ENCODE data around the gene CORIN. TPM values are rescaled to one million over a fixed set of nuclear protein-coding genes. Genes with fewer than 3 reads are reported as not detected.
"Not testable (repeated sequence)": the region's sequence is repeated elsewhere in the genome, so short reads cannot be mapped to it uniquely, and the experiment has no call there.

CORIN gene
- polyA plus RNA-seq, 2 donors: 0.09 to 0.28 TPM

DNA sequence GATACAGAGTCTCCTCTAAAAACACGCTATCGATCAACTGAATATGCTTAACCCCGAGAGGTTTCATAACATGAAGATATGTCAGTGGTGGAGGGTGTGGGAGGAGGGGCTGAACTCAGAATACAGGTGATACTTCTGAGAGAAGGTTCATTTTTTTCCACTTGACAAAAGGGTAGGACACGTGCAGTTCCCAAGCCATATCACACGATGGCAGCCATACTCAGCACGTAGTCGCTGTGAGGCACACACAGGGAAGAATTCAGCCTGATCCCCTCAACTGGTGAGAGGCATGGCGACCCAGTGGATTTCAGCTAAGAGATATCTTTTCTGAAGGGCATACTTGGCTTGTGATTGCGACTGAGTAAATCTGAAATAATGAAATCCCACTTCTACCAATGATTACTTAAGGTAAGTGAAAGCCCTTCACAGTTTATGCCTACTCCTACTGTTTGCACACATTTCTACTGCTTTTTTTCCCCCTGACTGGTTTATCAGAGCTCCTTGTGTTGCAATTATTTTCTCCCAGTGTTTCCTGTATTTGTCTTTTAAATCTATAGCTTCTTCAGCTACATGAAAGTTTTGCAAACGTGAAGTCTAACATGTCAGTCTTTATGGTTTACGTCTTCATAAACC, 133.1 kb downstream of the CORIN start:
- Histone ChIP-seq H3K4me3 (ENCODE audit: low read depth in 1 of 2, low read length in 2 of 2) (no peak overlapping the region), H3K27me3 (ENCODE audit: control insufficient read depth in 1 of 2, insufficient read depth in 2 of 2, low read length in 2 of 2) (no peaks in the 10 kb centered on the region), H3K36me3 (ENCODE audit: control insufficient read depth in 2 of 2, insufficient read depth in 2 of 2, low read length in 1 of 2) (no peaks in the 10 kb centered on the region), H3K27ac (ENCODE audit: low read depth in 2 of 2, low read length in 1 of 2) (no peak overlapping the region), H3K9me3 (ENCODE audit: control insufficient read depth in 2 of 2, insufficient read depth in 1 of 2, low read depth in 1 of 2, low read length in 1 of 2) (no peaks in the 10 kb centered on the region), H3K4me1 (ENCODE audit: control insufficient read depth in 2 of 2, insufficient read depth in 2 of 2, low read length in 1 of 2) (no peaks in the 10 kb centered on the region)
- 47 to 50% methylated on average over 11 of the region's 11 CpGs for WGBS, 2 donors

DNA sequence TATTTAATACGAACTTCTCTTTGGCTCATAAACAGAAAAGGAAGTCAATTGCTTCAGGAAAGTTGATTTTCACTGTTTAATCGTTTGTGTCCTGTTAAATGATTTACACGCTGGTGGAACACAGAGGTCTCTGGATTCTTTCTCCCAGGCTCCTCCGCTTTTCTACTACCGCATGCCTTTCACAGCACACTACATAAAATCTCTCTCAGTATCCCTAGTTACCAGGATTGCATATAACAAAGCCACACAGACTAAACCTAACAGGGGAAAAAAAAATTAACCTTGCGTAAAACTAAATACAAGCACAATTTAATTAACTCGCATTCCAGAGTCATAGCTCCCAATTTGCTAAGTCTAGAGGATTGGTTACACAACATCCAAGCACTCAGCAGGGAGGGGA, 133.9 kb downstream of the CORIN start:
- Histone ChIP-seq H3K27ac (ENCODE audit: low read depth in 2 of 2, low read length in 1 of 2) (no peak overlapping the region), H3K4me1 (ENCODE audit: control insufficient read depth in 2 of 2, insufficient read depth in 2 of 2, low read length in 1 of 2) (no peaks in the 10 kb centered on the region), H3K9me3 (ENCODE audit: control insufficient read depth in 2 of 2, insufficient read depth in 1 of 2, low read depth in 1 of 2, low read length in 1 of 2) (no peaks in the 10 kb centered on the region), H3K27me3 (ENCODE audit: control insufficient read depth in 1 of 2, insufficient read depth in 2 of 2, low read length in 2 of 2) (no peaks in the 10 kb centered on the region), H3K4me3 (ENCODE audit: low read depth in 1 of 2, low read length in 2 of 2) (no peak overlapping the region), H3K36me3 (ENCODE audit: control insufficient read depth in 2 of 2, insufficient read depth in 2 of 2, low read length in 1 of 2) (no peaks in the 10 kb centered on the region)
- 74 to 77% methylated on average over 7 of the region's 7 CpGs for WGBS, 2 donors

DNA sequence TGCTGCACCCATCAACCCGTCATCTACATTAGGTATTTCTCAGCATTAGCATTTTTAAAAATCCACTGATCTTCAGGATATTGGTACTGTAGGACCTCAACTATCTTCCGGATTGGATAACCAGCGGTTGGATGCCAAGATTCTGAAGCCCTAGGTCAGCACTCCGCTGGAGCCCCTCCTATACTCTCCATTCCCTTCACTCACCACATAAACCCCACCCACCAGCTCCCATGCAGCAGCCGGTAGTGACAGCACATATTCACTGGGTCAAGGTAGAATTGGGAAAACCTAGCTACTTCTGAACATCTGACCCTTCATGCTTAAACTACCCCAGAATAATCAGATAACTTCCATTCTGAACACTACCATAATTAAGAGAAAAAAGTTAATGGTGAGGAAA, 134.9 kb downstream of the CORIN start:
- Histone ChIP-seq H3K4me3 (ENCODE audit: low read depth in 1 of 2, low read length in 2 of 2) (no peak overlapping the region), H3K9me3 (ENCODE audit: control insufficient read depth in 2 of 2, insufficient read depth in 1 of 2, low read depth in 1 of 2, low read length in 1 of 2) (no peaks in the 10 kb centered on the region), H3K4me1 (ENCODE audit: control insufficient read depth in 2 of 2, insufficient read depth in 2 of 2, low read length in 1 of 2) (no peaks in the 10 kb centered on the region), H3K36me3 (ENCODE audit: control insufficient read depth in 2 of 2, insufficient read depth in 2 of 2, low read length in 1 of 2) (no peaks in the 10 kb centered on the region), H3K27me3 (ENCODE audit: control insufficient read depth in 1 of 2, insufficient read depth in 2 of 2, low read length in 2 of 2) (no peaks in the 10 kb centered on the region), H3K27ac (ENCODE audit: low read depth in 2 of 2, low read length in 1 of 2) (no peak overlapping the region)
- 80 to 82% methylated on average over 5 of the region's 5 CpGs for WGBS, 2 donors

DNA sequence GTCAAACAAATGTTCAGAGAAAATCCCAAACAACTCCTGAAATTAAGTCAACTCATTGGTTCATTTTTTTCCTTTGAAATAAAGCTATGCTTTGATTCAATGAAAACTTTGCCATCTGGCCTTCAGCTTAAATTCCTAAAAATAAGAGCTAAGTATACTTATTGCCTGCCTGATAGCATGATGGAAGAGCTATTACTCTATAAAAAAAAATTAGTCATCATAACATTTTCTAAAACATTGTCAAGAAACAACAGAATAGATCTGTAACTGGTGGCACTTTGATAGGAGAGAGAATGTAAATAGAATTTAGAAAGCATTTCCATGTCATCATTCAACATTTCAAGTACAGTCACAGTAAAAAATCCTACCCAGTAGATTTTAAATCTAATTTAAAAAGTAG, 136.6 kb downstream of the CORIN start:
- Histone ChIP-seq H3K27me3 (ENCODE audit: control insufficient read depth in 1 of 2, insufficient read depth in 2 of 2, low read length in 2 of 2) (no peaks in the 10 kb centered on the region), H3K9me3 (ENCODE audit: control insufficient read depth in 2 of 2, insufficient read depth in 1 of 2, low read depth in 1 of 2, low read length in 1 of 2) (no peaks in the 10 kb centered on the region), H3K36me3 (ENCODE audit: control insufficient read depth in 2 of 2, insufficient read depth in 2 of 2, low read length in 1 of 2) (no peaks in the 10 kb centered on the region), H3K4me3 (ENCODE audit: low read depth in 1 of 2, low read length in 2 of 2) (no peak overlapping the region), H3K27ac (ENCODE audit: low read depth in 2 of 2, low read length in 1 of 2) (no peak overlapping the region), H3K4me1 (ENCODE audit: control insufficient read depth in 2 of 2, insufficient read depth in 2 of 2, low read length in 1 of 2) (no peaks in the 10 kb centered on the region)

DNA sequence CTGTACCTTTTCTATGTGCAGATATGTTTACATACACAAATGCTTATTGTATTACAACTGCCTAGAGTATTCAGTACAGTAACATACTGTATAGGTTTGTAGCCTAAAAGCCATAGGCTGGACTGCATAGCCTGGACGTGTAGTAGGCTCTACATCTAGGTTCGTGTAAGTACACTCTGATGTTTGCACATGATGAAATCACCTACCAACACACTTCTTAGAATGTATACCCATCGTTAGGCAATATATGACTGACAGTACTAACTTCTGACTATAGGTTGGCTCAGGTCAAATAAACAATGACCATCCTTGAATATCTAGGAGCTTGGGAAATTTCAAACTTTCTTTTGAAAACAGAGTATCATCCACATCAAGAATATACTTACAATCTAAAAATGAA, 139.0 kb downstream of the CORIN start:
- Histone ChIP-seq H3K27ac (ENCODE audit: low read depth in 2 of 2, low read length in 1 of 2) (no peak overlapping the region), H3K4me3 (ENCODE audit: low read depth in 1 of 2, low read length in 2 of 2) (no peak overlapping the region), H3K4me1 (ENCODE audit: control insufficient read depth in 2 of 2, insufficient read depth in 2 of 2, low read length in 1 of 2) (no peaks in the 10 kb centered on the region), H3K9me3 (ENCODE audit: control insufficient read depth in 2 of 2, insufficient read depth in 1 of 2, low read depth in 1 of 2, low read length in 1 of 2) (no peaks in the 10 kb centered on the region), H3K36me3 (ENCODE audit: control insufficient read depth in 2 of 2, insufficient read depth in 2 of 2, low read length in 1 of 2) (no peaks in the 10 kb centered on the region), H3K27me3 (ENCODE audit: control insufficient read depth in 1 of 2, insufficient read depth in 2 of 2, low read length in 2 of 2) (no peaks in the 10 kb centered on the region)
- WGBS, 2 donors: 74 to 81% methylated on average over 3 of the region's 3 CpGs

DNA sequence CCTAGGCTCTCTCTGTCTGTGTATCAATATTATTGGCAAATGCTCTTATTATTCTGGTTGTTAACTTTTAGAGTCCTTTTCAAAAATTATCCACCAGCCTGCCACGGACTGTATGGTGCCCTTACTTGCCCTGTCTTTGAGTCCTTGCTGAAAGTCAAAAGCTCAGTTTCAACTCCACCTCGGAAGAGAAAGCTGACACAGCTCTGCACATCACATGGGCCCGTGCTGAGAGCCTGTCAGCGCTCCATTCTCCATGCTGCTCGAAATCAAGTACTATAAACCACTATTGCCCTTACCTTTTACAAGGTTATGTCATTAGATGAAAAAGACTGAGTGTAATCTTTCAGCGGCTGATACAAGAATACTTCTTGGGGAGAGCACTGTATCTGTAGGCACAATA, 141.0 kb downstream of the CORIN start:
- H3K9me3 ChIP-seq (ENCODE audit: control insufficient read depth in 2 of 2, insufficient read depth in 1 of 2, low read depth in 1 of 2, low read length in 1 of 2): no peaks in the 10 kb centered on the region
- H3K4me1 ChIP-seq (ENCODE audit: control insufficient read depth in 2 of 2, insufficient read depth in 2 of 2, low read length in 1 of 2): no peaks in the 10 kb centered on the region
- H3K27me3 ChIP-seq (ENCODE audit: control insufficient read depth in 1 of 2, insufficient read depth in 2 of 2, low read length in 2 of 2): no peaks in the 10 kb centered on the region
- WGBS, 2 donors: 86 to 88% methylated on average over 6 of the region's 6 CpGs
- no peak overlapping the region for H3K27ac ChIP-seq (ENCODE audit: low read depth in 2 of 2, low read length in 1 of 2)
- H3K4me3 ChIP-seq (ENCODE audit: low read depth in 1 of 2, low read length in 2 of 2): no peak overlapping the region
- no peaks in the 10 kb centered on the region for H3K36me3 ChIP-seq (ENCODE audit: control insufficient read depth in 2 of 2, insufficient read depth in 2 of 2, low read length in 1 of 2)

DNA sequence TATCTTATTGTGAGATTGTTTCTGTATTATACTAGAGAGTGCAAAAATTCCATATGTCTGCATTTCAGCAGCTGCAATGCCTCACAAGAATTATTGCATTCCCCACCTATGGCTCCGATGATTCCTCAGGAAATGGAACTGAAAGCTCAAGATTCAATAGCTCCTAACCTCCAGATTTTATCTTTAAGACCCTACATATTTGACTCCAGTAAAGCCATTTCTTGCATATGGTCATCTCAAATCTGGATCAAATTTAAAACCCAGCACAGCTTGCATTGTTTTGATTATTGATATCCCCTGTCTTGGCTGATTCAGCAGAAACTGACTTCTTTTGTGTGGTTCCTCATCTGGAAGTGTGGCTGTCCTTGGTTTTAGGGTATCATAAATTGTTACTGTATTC, 142.6 kb downstream of the CORIN start:
- H3K27ac ChIP-seq (ENCODE audit: low read depth in 2 of 2, low read length in 1 of 2): no peak overlapping the region
- no peak overlapping the region for H3K4me3 ChIP-seq (ENCODE audit: low read depth in 1 of 2, low read length in 2 of 2)
- H3K27me3 ChIP-seq (ENCODE audit: control insufficient read depth in 1 of 2, insufficient read depth in 2 of 2, low read length in 2 of 2): no peaks in the 10 kb centered on the region
- no peaks in the 10 kb centered on the region for H3K9me3 ChIP-seq (ENCODE audit: control insufficient read depth in 2 of 2, insufficient read depth in 1 of 2, low read depth in 1 of 2, low read length in 1 of 2)
- H3K4me1 ChIP-seq (ENCODE audit: control insufficient read depth in 2 of 2, insufficient read depth in 2 of 2, low read length in 1 of 2): no peaks in the 10 kb centered on the region
- WGBS, 2 donors: 90 to 92% methylated on average over 1 of the region's 1 CpG
- H3K36me3 ChIP-seq (ENCODE audit: control insufficient read depth in 2 of 2, insufficient read depth in 2 of 2, low read length in 1 of 2): no peaks in the 10 kb centered on the region

DNA sequence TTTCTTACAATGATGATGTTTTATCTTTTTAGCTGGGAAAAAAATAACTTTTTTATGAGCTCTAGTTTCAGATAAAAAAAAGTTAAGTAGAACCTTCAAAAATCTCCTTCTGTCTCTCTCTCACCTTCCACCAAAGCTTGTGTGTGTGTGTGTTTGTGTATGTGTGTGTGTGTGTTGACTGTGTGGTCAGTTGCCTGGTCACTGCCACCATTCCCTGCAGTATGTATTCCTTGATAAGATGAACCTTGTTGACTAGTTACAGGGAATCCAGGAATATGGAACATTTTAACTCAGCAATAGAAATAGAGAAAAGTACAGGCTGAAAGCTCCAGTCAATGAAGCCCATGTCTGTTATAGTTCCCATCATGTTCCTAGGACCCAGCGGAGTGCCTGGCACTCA, 143.5 kb downstream of the CORIN start:
- Histone ChIP-seq H3K4me3 (ENCODE audit: low read depth in 1 of 2, low read length in 2 of 2) (no peak overlapping the region), H3K9me3 (ENCODE audit: control insufficient read depth in 2 of 2, insufficient read depth in 1 of 2, low read depth in 1 of 2, low read length in 1 of 2) (no peaks in the 10 kb centered on the region), H3K27me3 (ENCODE audit: control insufficient read depth in 1 of 2, insufficient read depth in 2 of 2, low read length in 2 of 2) (no peaks in the 10 kb centered on the region), H3K4me1 (ENCODE audit: control insufficient read depth in 2 of 2, insufficient read depth in 2 of 2, low read length in 1 of 2) (no peaks in the 10 kb centered on the region), H3K36me3 (ENCODE audit: control insufficient read depth in 2 of 2, insufficient read depth in 2 of 2, low read length in 1 of 2) (no peaks in the 10 kb centered on the region), H3K27ac (ENCODE audit: low read depth in 2 of 2, low read length in 1 of 2) (no peak overlapping the region)
- 92 to 98% methylated on average over 1 of the region's 1 CpG for WGBS, 2 donors

DNA sequence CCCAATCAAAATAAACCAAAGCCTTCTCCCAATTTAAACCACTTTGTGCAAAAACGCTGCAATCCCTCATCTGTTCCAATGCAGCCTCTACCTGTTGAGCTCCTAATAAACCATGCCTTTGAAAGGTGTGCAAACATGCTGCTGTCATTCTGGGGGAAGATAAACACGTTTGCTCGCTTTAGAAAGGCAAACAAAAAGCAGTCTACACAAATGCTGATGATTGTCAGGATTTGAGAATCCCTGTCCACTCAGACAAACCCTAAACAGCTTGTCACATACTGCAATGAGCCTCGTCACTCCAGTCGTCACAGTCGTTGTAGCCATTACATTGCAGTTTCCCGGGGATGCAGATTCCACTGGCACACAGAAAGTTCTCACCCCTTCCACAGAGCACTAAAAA, 145.2 kb downstream of the CORIN start:
- Histone ChIP-seq H3K36me3 (ENCODE audit: control insufficient read depth in 2 of 2, insufficient read depth in 2 of 2, low read length in 1 of 2) (no peaks in the 10 kb centered on the region), H3K9me3 (ENCODE audit: control insufficient read depth in 2 of 2, insufficient read depth in 1 of 2, low read depth in 1 of 2, low read length in 1 of 2) (no peaks in the 10 kb centered on the region), H3K27me3 (ENCODE audit: control insufficient read depth in 1 of 2, insufficient read depth in 2 of 2, low read length in 2 of 2) (no peaks in the 10 kb centered on the region), H3K4me1 (ENCODE audit: control insufficient read depth in 2 of 2, insufficient read depth in 2 of 2, low read length in 1 of 2) (no peaks in the 10 kb centered on the region), H3K4me3 (ENCODE audit: low read depth in 1 of 2, low read length in 2 of 2) (no peak overlapping the region), H3K27ac (ENCODE audit: low read depth in 2 of 2, low read length in 1 of 2) (no peak overlapping the region)
- 53 to 56% methylated on average over 7 of the region's 7 CpGs for WGBS, 2 donors

DNA sequence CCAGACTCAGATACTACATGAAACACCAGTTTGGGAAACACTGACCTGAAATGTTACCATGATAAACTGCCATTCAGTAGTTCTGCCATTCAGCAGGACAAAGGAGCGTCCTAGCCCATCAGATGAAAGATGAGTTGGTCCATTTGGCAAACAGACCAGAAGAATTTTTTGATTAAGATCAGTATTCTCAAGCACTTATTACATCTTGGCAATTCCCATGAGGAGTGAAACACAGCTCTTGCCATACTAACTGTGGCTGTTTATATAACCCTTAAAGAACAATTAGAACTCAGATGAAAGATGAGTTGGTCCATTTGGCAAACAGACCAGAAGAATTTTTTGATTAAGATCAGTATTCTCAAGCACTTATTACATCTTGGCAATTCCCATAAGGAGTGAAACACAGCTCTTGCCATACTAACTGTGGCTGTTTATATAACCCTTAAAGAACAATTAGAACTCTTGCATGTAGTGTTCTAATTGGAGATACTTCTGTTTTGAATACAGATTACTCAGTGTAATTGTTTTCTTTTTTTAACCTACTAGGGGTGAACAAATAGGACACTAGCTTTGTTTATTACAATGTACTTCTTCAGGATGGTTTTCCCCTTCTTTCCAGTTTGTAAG, 146.0 kb downstream of the CORIN start:
- H3K4me3 ChIP-seq (ENCODE audit: low read depth in 1 of 2, low read length in 2 of 2); H3K27ac ChIP-seq (ENCODE audit: low read depth in 2 of 2, low read length in 1 of 2); H3K36me3 ChIP-seq (ENCODE audit: control insufficient read depth in 2 of 2, insufficient read depth in 2 of 2, low read length in 1 of 2); H3K4me1 ChIP-seq (ENCODE audit: control insufficient read depth in 2 of 2, insufficient read depth in 2 of 2, low read length in 1 of 2); H3K27me3 ChIP-seq (ENCODE audit: control insufficient read depth in 1 of 2, insufficient read depth in 2 of 2, low read length in 2 of 2); H3K9me3 ChIP-seq (ENCODE audit: control insufficient read depth in 2 of 2, insufficient read depth in 1 of 2, low read depth in 1 of 2, low read length in 1 of 2): not testable (repeated sequence)
- WGBS, 2 donors: 69 to 73% methylated on average over 1 of the region's 1 CpG

Measured in esophagus (tissue), 2 donors.